C4-2B (cell line): ENCODE measurements around the gene EP300.

Experiments used
- CTCF ChIP-seq: fragments of 450-650 bp; conservative IDR thresholded peaks from 2 replicates; pipeline ENCODE4 v1.5.1; 2017; ENCODE audit warnings: mild to moderate bottlenecking
- ZFX ChIP-seq: fragments of 450-650 bp; IDR thresholded peaks from 2 replicates; pipeline ENCODE4 v1.6.1; 2017

- TF ChIP-seq CTCF (no peak), ZFX (no peak)
These were observed 31.7 kb downstream of the EP300 start for GRCh38 chr22:41124086-41124485.
